ENCODE results near the gene SUCO.

DNA sequence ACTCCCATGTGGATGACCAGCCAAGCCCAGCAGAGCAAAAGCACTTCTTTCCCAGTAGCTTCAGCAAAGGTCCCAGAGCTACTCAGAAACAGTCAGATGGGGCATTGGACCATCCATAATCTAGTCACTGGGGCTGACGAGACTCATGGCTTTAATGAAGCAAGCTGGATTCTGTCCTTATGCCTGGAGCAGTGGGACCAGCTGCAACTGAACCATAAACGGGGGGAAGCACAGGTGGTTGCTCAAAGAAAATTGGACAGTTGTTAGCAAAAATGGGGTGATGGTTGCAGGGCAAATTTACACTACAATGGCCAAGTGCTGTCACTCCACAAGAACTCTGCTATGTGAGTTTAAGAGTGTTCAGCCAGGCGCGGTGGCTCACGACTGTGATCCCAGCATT, 108.5 kb downstream of the SUCO start:
- TF ChIP-seq ASH2L (IDR thresholded peaks at IDR 0.05; ENCODE audit: low read length) (no peak), POLR2AphosphoS5 (IDR thresholded peaks at IDR 0.05; ENCODE audit: low read depth, low read length) (no peak)
